ENCODE data around the gene INPP5J. TPM values are rescaled to one million over a fixed set of nuclear protein-coding genes. Genes with fewer than 3 reads are reported as not detected.

INPP5J gene
- total and polyA plus RNA-seq, 10 of the 15 experiments (the other 5 are each of a cell fraction or from before 2014, with no cell fraction given) = 0.18 to 2.8 (median 1.5) TPM; not detected in 1

DNA sequence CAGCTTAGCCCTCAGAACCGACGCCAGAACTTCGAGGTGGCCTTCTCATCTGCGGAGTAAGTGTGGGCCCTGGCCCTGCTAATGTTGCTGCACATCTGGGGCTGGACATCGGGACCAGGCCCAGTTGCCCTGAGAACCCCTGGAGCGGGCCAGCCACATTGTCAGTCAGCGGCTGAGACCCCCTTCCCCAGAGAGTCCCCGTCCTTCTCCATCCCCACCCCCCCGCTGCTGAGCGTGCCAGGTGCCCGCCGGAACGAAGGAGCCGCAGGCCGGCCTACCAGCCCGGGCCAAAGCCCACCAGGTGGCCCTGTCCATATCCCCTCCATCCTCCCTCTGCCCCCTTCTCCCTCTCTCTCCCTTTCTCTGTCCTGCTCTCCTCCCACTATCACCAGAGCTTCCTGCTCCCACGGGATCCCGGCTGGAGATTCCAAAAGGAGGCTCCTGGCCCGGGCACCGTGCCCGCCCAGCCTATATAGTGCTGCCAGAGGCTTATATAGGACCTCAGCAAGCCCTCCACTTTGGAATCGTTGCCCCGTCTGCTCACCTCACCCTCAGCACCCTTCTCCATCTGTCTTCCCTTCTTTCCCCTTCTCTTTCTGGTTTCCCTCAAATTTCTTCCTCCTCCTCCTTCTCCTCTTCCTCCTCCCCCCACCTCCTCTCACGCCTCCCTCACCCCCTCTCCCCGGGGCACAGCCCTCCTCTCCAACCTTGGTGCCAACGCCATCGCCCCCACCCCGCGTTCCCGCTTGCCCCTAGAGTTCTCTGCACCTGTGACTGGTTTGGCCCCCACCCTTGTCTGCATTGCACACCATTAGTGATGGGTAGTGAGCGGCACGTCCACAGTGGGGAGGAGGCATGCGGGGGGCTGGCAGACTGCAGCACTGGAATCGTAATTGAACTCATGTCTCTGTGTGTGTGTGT is 22.7 kb upstream of the INPP5J start:
- Histone ChIP-seq H4K20me1 (ENCODE audit: control insufficient read depth, insufficient read depth) (no peaks in the 10 kb centered on the region), H3K9me3 (replicated peaks; ENCODE audit: control insufficient read depth, insufficient read depth, low read length) (no peaks in the 10 kb centered on the region), H3K79me2 (ENCODE audit: control insufficient read depth, insufficient read depth, low read length) (no peaks in the 10 kb centered on the region), H3K36me3 (ENCODE audit: control insufficient read depth in 2 of 2, insufficient read depth in 2 of 2, low read length in 1 of 2) (no peaks in the 10 kb centered on the region; a peak in 1 of 4 replicates), H3K27me3 (replicated peaks in 1 of 2; ENCODE audit: control insufficient read depth in 2 of 2, insufficient read depth in 2 of 2, low read length in 1 of 2) (no peaks in the 10 kb centered on the region), H3K27ac (ENCODE audit: control insufficient read depth, insufficient read depth) (no peak overlapping the region), H3K4me2 (ENCODE audit: control insufficient read depth, insufficient read depth) (no peak overlapping the region), H3K9ac (ENCODE audit: control insufficient read depth, insufficient read depth, low read length) (no peak overlapping the region), H3K4me1 (ENCODE audit: control insufficient read depth, insufficient read depth, low read length) (no peaks in the 10 kb centered on the region), H2AFZ (ENCODE audit: control insufficient read depth, low read depth, low read length) (no peak overlapping the region), H3K4me3 (no peak overlapping the region)
- intact Hi-C loops (cut with micrococcal nuclease; ENCODE audit: unreplicated experiment) (no loop called here), in situ Hi-C loops (cut with MboI) (no loop called here)
- FAIRE-seq (no peak), ATAC-seq (no peak), DNase-seq (ENCODE audit: low read depth, low spot score) (no peak)
- SMC1A ChIA-PET (ENCODE audit: uncharacterized antibody, unreplicated experiment) = no interaction called here
- TF ChIP-seq, protein P1, sequence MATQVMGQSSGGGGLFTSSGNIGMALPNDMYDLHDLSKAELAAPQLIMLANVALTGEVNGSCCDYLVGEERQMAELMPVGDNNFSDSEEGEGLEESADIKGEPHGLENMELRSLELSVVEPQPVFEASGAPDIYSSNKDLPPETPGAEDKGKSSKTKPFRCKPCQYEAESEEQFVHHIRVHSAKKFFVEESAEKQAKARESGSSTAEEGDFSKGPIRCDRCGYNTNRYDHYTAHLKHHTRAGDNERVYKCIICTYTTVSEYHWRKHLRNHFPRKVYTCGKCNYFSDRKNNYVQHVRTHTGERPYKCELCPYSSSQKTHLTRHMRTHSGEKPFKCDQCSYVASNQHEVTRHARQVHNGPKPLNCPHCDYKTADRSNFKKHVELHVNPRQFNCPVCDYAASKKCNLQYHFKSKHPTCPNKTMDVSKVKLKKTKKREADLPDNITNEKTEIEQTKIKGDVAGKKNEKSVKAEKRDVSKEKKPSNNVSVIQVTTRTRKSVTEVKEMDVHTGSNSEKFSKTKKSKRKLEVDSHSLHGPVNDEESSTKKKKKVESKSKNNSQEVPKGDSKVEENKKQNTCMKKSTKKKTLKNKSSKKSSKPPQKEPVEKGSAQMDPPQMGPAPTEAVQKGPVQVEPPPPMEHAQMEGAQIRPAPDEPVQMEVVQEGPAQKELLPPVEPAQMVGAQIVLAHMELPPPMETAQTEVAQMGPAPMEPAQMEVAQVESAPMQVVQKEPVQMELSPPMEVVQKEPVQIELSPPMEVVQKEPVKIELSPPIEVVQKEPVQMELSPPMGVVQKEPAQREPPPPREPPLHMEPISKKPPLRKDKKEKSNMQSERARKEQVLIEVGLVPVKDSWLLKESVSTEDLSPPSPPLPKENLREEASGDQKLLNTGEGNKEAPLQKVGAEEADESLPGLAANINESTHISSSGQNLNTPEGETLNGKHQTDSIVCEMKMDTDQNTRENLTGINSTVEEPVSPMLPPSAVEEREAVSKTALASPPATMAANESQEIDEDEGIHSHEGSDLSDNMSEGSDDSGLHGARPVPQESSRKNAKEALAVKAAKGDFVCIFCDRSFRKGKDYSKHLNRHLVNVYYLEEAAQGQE (IDR thresholded peaks at IDR 0.05; ENCODE audit: low read depth, low read length) = no peak
- BruUV-seq (replicated peaks) = no TSS peak
- 85% methylated on average over 23 of the region's 34 CpGs for WGBS (ENCODE audit: insufficient coverage, insufficient replicate concordance, low lambda C conversion rate, missing lambda C conversion rate)
- CTCF ChIA-PET = no interaction called here
- POLR2A ChIA-PET = no interaction called here
- RAD21 ChIA-PET (ENCODE audit: unreplicated experiment) = no interaction called here

All from GM12878 (cell line).